A549 (cell line): ENCODE data around the gene PTPRG. TPM values are rescaled to one million over a fixed set of nuclear protein-coding genes. Genes with fewer than 3 reads are reported as not detected.

Source experiments
- ATAC-seq, 2 experiments: fragments of 200-7000 bp in 1 of 2; fragments of >200 bp in 1 of 2; cut with Nextera tagmentation in 1 of 2; cut with Tn5 transposase in 1 of 2; 3 replicates each; pipeline versions ENCODE4 v1.8.0 to v1.9.1; 2018 to 2020; ENCODE audit warnings: mild to moderate bottlenecking in 1 of 2, moderate library complexity in 1 of 2
- CTCF ChIA-PET: fragments of 300-600 bp; sonication (Branson Sonifier 250); formaldehyde crosslinking; extraction: SDS; loops from one replicate; lab custom pipeline; 2021; ENCODE audit warnings: antibody characterized with exemption, inconsistent platforms; lab: Yijun Ruan, JAX
- POLR2A ChIA-PET: fragments of 350-600 bp; formaldehyde crosslinking; extraction: SDS; loops from one replicate; lab custom pipeline; 2021; ENCODE audit warnings: antibody characterized with exemption, inconsistent platforms; lab: Yijun Ruan, JAX
- DNase-seq, 2 experiments: peaks; one replicate each; pipeline versions ENCODE4 v3.0.0 to v3.0.0-alpha.2; 2011 to 2016; ENCODE audit warnings: low read depth in 1 of 2, low spot score in 1 of 2
- FAIRE-seq: peaks from 2 replicates; lab custom pipeline; 2011; peaks lifted over from hg19 to GRCh38; lab: Jason Lieb, UNC
- H3K27ac ChIP-seq, 2 experiments: fragments of >200 bp; sonication (Bioruptor Twin); formaldehyde crosslinking; 3 replicates each; pipeline ENCODE4 v1.5.1; 2016 to 2017
- H3K4me1 ChIP-seq: fragments of >200 bp; sonication (Bioruptor Twin); formaldehyde crosslinking; 3 replicates; pipeline ENCODE4 v1.6.1; 2016
- H3K4me2 ChIP-seq: fragments of >200 bp; sonication (Bioruptor Twin); formaldehyde crosslinking; 3 replicates; pipeline ENCODE4 v1.6.1; 2016
- H3K4me3 ChIP-seq: fragments of >200 bp; sonication (Bioruptor Twin); formaldehyde crosslinking; 3 replicates; pipeline ENCODE4 v1.5.1; 2016
- H3K9me3 ChIP-seq: fragments of >200 bp; sonication (Bioruptor Twin); formaldehyde crosslinking; 3 replicates; pipeline ENCODE4 v1.6.1; 2016
- BHLHE40 ChIP-seq: IDR thresholded peaks from 2 replicates; pipeline ENCODE4 v1.6.1; 2012; ENCODE audit warnings: low read depth, low read length, inconsistent platforms
- CBX2 ChIP-seq: fragments of 200-600 bp; sonication (generic); IDR thresholded peaks from 2 replicates; pipeline ENCODE4 v1.6.1; 2016; ENCODE audit warnings: low read depth, mild to moderate bottlenecking, borderline replicate concordance
- CHD2 ChIP-seq: fragments of 150-350 bp; IDR thresholded peaks from 2 replicates; pipeline ENCODE4 v1.6.1; 2014; ENCODE audit warnings: low read length; ENCODE audit not compliant: partially characterized antibody
- ELK1 ChIP-seq: fragments of 150-350 bp; IDR thresholded peaks from 2 replicates; pipeline ENCODE4 v1.6.1; 2014; ENCODE audit warnings: low read depth, mild to moderate bottlenecking, low read length
- EP300 ChIP-seq, 2 experiments: fragments of >200 bp; sonication (Bioruptor Twin); formaldehyde crosslinking; IDR thresholded peaks; 2 replicates in 1 of 2; 3 replicates in 1 of 2; pipeline ENCODE4 v1.6.1; 2016 to 2017
- HES2 ChIP-seq: fragments of >200 bp; sonication (Bioruptor Twin); formaldehyde crosslinking; IDR thresholded peaks from 2 replicates; pipeline ENCODE4 v1.6.1; 2016
- HOXA7 ChIP-seq: fragments of 250-450 bp; sonication (Bioruptor Pico); IDR thresholded peaks from 2 replicates; pipeline ENCODE4 v1.5.0; 2020; ENCODE audit warnings: mild to moderate bottlenecking, moderate library complexity
- HOXB5 ChIP-seq: fragments of 250-450 bp; sonication (Bioruptor Pico); IDR thresholded peaks from 2 replicates; pipeline ENCODE4 v1.5.0; 2020; ENCODE audit warnings: mild to moderate bottlenecking, moderate library complexity
- JUN ChIP-seq, 2 experiments: fragments of >200 bp; sonication (Bioruptor Twin); formaldehyde crosslinking; IDR thresholded peaks; 2 replicates in 1 of 2; 3 replicates in 1 of 2; pipeline ENCODE4 v1.6.1; 2016 to 2017
- MAFK ChIP-seq: fragments of 450-650 bp; IDR thresholded peaks from 2 replicates; pipeline ENCODE4 v1.6.1; 2014; ENCODE audit not compliant: partially characterized antibody
- MYC ChIP-seq: IDR thresholded peaks from 2 replicates; pipeline ENCODE4 v1.6.1; 2012; ENCODE audit warnings: mild to moderate bottlenecking, inconsistent platforms, low read length, improper control_type of control experiment, borderline replicate concordance
- NFE2L2 ChIP-seq: fragments of 150-350 bp; conservative IDR thresholded peaks from 2 replicates; pipeline ENCODE4 v1.6.1; 2014; ENCODE audit warnings: low read length
- NR3C1 ChIP-seq: fragments of >200 bp; sonication (Bioruptor Twin); formaldehyde crosslinking; IDR thresholded peaks from 3 replicates; pipeline ENCODE4 v1.6.1; 2017
- PBX3 ChIP-seq: IDR thresholded peaks from 2 replicates; pipeline ENCODE4 v1.6.1; 2012
- PHF8 ChIP-seq: fragments of 200-600 bp; sonication (generic); IDR thresholded peaks from 2 replicates; pipeline ENCODE4 v1.6.1; 2016; ENCODE audit warnings: low read depth, mild to moderate bottlenecking, antibody characterized with exemption, moderate library complexity, borderline replicate concordance
- POLR2AphosphoS2 ChIP-seq: conservative IDR thresholded peaks from 2 replicates; pipeline ENCODE4 v1.6.1; 2012; ENCODE audit warnings: low read length, improper control_type of control experiment, inconsistent platforms
- RARB ChIP-seq: fragments of 250-450 bp; sonication (Bioruptor Pico); IDR thresholded peaks from 2 replicates; pipeline ENCODE4 v1.8.0; 2021; ENCODE audit warnings: mild to moderate bottlenecking, moderate library complexity
- RCOR1 ChIP-seq: fragments of 150-350 bp; IDR thresholded peaks from 2 replicates; pipeline ENCODE4 v1.6.1; 2014; ENCODE audit warnings: antibody characterized with exemption, low read length, low read depth
- REST ChIP-seq: fragments of 200-600 bp; sonication (generic); IDR thresholded peaks from 2 replicates; pipeline ENCODE4 v1.6.1; 2016; ENCODE audit warnings: antibody characterized with exemption, mild to moderate bottlenecking, moderate library complexity
- SMC3 ChIP-seq: fragments of >200 bp; sonication (Bioruptor Twin); formaldehyde crosslinking; IDR thresholded peaks from 3 replicates; pipeline ENCODE4 v1.6.1; 2018; ENCODE audit warnings: inconsistent platforms
- TFCP2L1 ChIP-seq: fragments of 250-450 bp; sonication (Bioruptor Pico); IDR thresholded peaks from 2 replicates; pipeline ENCODE4 v1.5.0; 2021; ENCODE audit warnings: mild to moderate bottlenecking
- USF2 ChIP-seq: fragments of 450-650 bp; IDR thresholded peaks from 2 replicates; pipeline ENCODE4 v1.6.1; 2014; ENCODE audit warnings: antibody characterized with exemption
- ZC3H11A ChIP-seq: fragments of 450-650 bp; IDR thresholded peaks from 2 replicates; pipeline ENCODE4 v1.6.1; 2014; ENCODE audit warnings: antibody characterized with exemption, mild to moderate bottlenecking
- ZSCAN20 ChIP-seq: fragments of 250-450 bp; sonication (Bioruptor Pico); IDR thresholded peaks from 2 replicates; pipeline ENCODE4 v1.8.0; 2022; ENCODE audit warnings: mild to moderate bottlenecking, moderate library complexity
- WGBS: methylation state at CpG from one replicate; pipeline ENCODE4 v1.1.6; 2017; ENCODE audit errors: missing lambda C conversion rate; 5-methylcytosine and 5-hydroxymethylcytosine counted together
- polyA plus RNA-seq, 4 experiments: library from polyadenylated mRNA; depleted of rRNA in 3 of 4; stranded (reverse); fragments of >200 nt; fragmentation: RNase III in 1 of 4; extraction: RNeasy Plus Mini Kit Qiagen cat#74134 plus additional on column Dnase treatment in 1 of 4; gene quantifications; 2 replicates in 3 of 4; 3 replicates in 1 of 4; pipeline ENCODE4 v1.2.3, GENCODE V29; 2011 to 2017

Gene PTPRG
- polyA plus RNA-seq, 2 of the 4 experiments (the other 2 are of a cell fraction): 4.5 to 4.8 TPM

- TF ChIP-seq POLR2AphosphoS2 (no peak), CHD2 (no peak), RCOR1 (no peak), NR3C1 (no peak), MYC (no peak), EP300 (IDR thresholded peaks at IDR 0.05) (no peak)
Observed at GRCh38 chr3:61608072-61608471, 46.7 kb downstream of the PTPRG start (continued).

- TF ChIP-seq ZSCAN20 (CRISPR knock-in tag): no peak
- TF ChIP-seq RARB (CRISPR knock-in tag): no peak
- no peak for TF ChIP-seq HOXB5 (CRISPR knock-in tag)
- TF ChIP-seq TFCP2L1 (CRISPR knock-in tag): no peak
- TF ChIP-seq USF2: no peak
- TF ChIP-seq SMC3: no peak
- TF ChIP-seq NFE2L2: no peak
- no peak for TF ChIP-seq ZC3H11A
- no peak for TF ChIP-seq HOXA7
- no peak for TF ChIP-seq MAFK
- no peak for TF ChIP-seq CBX2
- no peak for TF ChIP-seq BHLHE40
- TF ChIP-seq PHF8: no peak
- TF ChIP-seq JUN (IDR thresholded peaks at IDR 0.05): no peak
- no peak for TF ChIP-seq REST
- no peak for TF ChIP-seq PBX3
- TF ChIP-seq HES2: no peak
- no peak for TF ChIP-seq ELK1
- TF ChIP-seq, all 56 proteins: peak for 0
- H3K4me3 ChIP-seq: no peak overlapping the region
- ATAC-seq: no peak
- no peak overlapping the region for H3K4me2 ChIP-seq
- peaks cover 7% of the 10 kb centered on the region; the same call in 1 of the 3 replicates for H3K4me1 ChIP-seq
- no peak for FAIRE-seq
- WGBS: 50% methylated on average over 5 of the region's 5 CpGs
- H3K27ac ChIP-seq: no peak overlapping the region
- POLR2A ChIA-PET: no interaction called here
- CTCF ChIA-PET: interaction anchor here (1.0 kb wide), 1 partner anchor 26 kb away, joined by 3 read pairs; no protein-coding TSS in a partner anchor
- no peaks in the 10 kb centered on the region for H3K9me3 ChIP-seq
- no peak for DNase-seq
Observed at GRCh38 chr3:61608711-61609110, 47.3 kb downstream of the PTPRG start.
